NB4 (cell line): ENCODE measurements around the gene NIT1.

Experiments
- DNase-seq: peaks from one replicate; pipeline ENCODE4 v3.0.0; 2010; ENCODE audit warnings: low read depth
- H3K4me3 ChIP-seq: one replicate; pipeline ENCODE4 v1.5.1; 2011; ENCODE audit warnings: mild to moderate bottlenecking, low read depth, low read length, moderate library complexity
- MYC ChIP-seq: IDR thresholded peaks from 2 replicates; pipeline ENCODE4 v1.6.1; 2011; ENCODE audit warnings: low read depth, low read length
- POLR2A ChIP-seq: IDR thresholded peaks from 2 replicates; pipeline ENCODE4 v1.6.1; 2011; ENCODE audit warnings: mild to moderate bottlenecking; ENCODE audit not compliant: insufficient read length; ENCODE audit errors: extremely low read depth
- TF ChIP-seq, protein P1 (sequence below): IDR thresholded peaks from one replicate; pipeline ENCODE4 v1.5.1; 2012; ENCODE audit warnings: low read depth, low read length
- TF ChIP-seq, protein P2 (sequence below): IDR thresholded peaks from 2 replicates; pipeline ENCODE4 v1.6.1; 2011; ENCODE audit warnings: low read depth, low read length

The NIT1 gene

DNA sequence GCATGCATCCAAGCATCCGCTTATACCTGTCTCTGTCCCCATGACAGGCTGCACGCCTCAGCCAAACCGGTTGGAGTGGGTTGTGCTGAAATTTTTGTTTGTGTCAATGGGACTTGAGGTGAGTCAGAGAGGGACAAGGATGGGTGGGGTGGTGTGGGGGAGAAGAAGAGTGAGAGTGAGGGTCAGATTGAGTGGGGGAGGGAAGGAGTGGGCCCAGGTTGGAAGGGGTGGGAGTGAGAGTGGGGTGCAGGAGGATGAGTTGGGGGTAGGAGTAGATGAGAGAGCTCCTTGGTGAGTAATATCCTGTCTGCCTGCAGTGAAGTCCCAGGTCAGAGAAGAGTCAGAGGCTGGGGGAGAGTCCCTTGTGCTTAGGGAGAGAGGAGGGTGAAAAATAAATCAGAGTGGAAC, 25.3 kb upstream of the NIT1 start:
- TF ChIP-seq, protein P1, sequence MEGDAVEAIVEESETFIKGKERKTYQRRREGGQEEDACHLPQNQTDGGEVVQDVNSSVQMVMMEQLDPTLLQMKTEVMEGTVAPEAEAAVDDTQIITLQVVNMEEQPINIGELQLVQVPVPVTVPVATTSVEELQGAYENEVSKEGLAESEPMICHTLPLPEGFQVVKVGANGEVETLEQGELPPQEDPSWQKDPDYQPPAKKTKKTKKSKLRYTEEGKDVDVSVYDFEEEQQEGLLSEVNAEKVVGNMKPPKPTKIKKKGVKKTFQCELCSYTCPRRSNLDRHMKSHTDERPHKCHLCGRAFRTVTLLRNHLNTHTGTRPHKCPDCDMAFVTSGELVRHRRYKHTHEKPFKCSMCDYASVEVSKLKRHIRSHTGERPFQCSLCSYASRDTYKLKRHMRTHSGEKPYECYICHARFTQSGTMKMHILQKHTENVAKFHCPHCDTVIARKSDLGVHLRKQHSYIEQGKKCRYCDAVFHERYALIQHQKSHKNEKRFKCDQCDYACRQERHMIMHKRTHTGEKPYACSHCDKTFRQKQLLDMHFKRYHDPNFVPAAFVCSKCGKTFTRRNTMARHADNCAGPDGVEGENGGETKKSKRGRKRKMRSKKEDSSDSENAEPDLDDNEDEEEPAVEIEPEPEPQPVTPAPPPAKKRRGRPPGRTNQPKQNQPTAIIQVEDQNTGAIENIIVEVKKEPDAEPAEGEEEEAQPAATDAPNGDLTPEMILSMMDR, result no peak
- TF ChIP-seq, protein P2, sequence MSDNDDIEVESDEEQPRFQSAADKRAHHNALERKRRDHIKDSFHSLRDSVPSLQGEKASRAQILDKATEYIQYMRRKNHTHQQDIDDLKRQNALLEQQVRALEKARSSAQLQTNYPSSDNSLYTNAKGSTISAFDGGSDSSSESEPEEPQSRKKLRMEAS, result no peak
- no peak overlapping the region for H3K4me3 ChIP-seq
- peak; percentile 49 for DNase-seq

DNA sequence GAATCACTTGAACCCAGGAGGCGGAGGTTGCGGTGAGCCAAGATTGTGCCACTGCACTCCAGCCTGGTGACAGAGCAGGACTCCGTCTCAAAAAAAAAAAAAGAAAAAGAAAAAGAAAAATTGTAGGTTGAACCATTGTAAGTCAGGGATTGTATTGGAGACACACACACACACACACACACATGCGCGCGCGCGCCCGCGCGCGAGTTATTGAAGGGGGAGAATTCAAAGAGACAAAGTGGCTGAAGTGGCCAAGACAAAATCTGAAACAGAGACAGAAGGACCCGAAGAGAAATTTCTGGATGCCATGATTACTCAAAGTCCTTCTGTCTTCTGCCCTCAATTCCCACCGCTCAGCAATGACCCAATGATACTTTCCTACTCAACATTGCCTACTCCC, 23.4 kb upstream of the NIT1 start:
- H3K4me3 ChIP-seq, result no peak overlapping the region
- DNase-seq, result no peak
- TF ChIP-seq, protein P1, result no peak
- no peak for TF ChIP-seq POLR2A
- TF ChIP-seq, protein P2, result no peak
- no peak for TF ChIP-seq MYC

DNA sequence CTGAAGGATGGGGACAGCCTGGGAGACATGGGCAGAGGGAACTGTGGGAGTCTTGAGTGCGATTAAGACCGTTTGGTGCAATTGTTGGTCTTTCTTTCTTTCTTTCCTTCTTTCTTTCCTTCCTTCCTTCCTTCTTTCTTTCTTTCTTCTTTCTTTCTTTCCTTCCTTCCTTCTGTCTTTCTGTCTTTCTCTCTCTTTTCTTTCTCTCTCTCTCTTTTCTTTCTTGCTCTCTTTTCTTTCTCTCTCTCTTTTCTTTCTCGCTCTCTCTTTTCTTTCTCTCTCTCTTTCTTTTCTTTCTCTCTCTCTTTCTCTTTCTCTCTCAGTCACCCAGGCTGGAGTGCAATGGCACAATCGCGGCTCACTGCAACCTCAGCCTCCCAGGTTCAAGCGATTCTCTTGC, 22.7 kb upstream of the NIT1 start:
- no peak overlapping the region for H3K4me3 ChIP-seq
- no peak for DNase-seq
- TF ChIP-seq, protein P1, result no peak
- no peak for TF ChIP-seq MYC
- no peak for TF ChIP-seq POLR2A
- TF ChIP-seq, protein P2, result no peak

DNA sequence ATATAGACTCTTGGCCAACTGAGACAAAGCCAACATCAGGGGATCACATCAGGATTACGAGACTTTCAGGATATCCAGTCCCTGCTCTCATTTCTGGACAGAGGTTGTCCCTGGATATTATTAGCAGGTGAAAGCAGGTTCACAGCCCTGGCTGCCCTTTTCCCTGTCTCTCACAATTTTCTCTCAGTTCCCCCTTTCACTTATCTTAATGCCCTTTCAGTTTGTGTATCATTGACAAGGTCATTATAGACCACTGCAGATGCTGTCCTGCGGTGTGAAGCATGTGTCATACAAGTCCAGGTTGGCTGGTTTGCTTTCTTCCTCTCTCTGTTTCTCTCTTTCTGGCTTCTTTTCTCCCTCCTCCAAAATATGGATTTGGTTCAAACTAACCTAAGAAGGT, 21.9 kb upstream of the NIT1 start:
- no peak overlapping the region for H3K4me3 ChIP-seq
- DNase-seq, result no peak
- TF ChIP-seq POLR2A (no peak), MYC (no peak)
- TF ChIP-seq, protein P2, result no peak

DNA sequence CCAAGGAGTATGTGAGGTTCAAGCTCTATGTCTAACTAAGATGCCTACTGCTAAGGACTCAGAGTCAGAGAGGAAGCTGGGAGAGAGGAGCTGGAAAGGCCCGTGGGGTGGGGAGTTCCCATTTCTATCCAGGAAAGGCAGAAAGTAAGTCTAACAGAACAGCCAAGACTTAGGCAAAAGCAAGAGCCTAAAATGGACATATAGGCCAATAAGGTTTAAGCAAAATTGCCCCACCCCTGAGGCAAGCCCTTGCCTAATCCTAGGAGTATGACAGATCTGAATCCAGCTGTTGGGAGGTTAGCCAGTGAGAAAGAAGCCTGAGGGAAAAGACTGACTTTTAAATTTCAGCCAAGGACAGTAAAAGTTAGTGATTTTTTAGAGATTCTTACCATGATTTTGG, 21.4 kb upstream of the NIT1 start:
- TF ChIP-seq, protein P2, result no peak
- no peak for TF ChIP-seq MYC
- TF ChIP-seq, protein P1, result no peak
- no peak for TF ChIP-seq POLR2A
- H3K4me3 ChIP-seq, result no peak overlapping the region
- no peak for DNase-seq

DNA sequence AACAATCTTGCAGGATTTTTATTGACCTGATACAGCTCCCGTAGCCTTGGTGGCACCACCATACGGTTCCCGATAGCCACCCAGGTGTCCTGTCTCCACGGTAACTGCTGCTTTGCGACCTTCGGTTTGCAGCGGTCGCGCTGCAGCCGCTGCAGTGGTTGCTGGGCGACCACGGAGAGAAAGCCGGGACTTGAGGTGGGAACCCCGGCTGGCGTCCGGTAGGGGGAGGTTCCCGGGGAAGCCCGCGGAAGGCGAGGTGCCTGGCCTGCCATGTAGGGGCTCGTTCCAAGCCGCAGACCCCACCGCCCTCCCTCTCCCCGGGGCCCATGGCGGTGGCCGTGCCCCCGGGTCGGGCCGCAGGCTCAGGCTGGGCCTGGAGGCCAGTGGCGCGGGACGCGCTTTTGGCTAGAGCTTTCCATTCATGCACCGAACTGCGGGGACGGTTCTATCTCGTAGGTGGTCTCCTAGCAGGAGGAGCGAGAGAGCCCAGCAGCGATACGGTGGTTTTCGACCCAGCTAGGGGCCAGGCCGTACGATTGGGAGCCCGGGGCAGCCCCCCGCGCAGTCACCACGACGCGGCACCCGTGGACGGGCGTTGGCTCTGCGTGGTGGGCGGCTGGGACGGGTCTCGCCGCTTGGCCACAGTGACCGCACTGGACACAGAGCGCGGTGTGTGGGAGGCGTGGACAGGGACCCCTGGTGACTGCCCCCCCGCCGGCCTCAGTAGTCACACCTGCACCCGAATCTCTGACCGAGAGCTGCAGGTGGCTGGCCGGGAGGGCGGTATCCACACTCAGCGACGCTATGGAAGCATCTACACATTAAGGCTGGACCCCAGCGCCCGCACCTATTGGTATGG, 19.5 kb upstream of the NIT1 start, which contains the start of gene KLHDC9:
KLHDC9 (plus strand) TSS at position 152 of the 859 bp plus-strand sequence; CDS start at position 327, 175 bp downstream.
- DNase-seq, result no peak
- TF ChIP-seq, protein P2, result no peak
- TF ChIP-seq POLR2A, result no peak
- TF ChIP-seq MYC, result no peak
- TF ChIP-seq, protein P1, result no peak
- no peak within 1 kb of the TSS for H3K4me3 ChIP-seq
